DMS53 treated with DMSO at 0.1 percent for 48 hours (cell line): ENCODE measurements around the gene CBX5.
A peak's percentile ranks its signal among the peaks of the same experiment; 100 is the strongest.
"Not testable (repeated sequence)": the region's sequence is repeated elsewhere in the genome, so short reads cannot be mapped to it uniquely, and the experiment has no call there.

Source experiments
- DNase-seq: peaks from one replicate; lab custom pipeline; 2025; ENCODE audit not compliant: unreplicated experiment; lab: John Stamatoyannopoulos, UW

CBX5 gene

GRCh38 chr12:54201001-54201794, 78.7 kb downstream of the CBX5 start:
- DNase-seq = peak; percentile 53

GRCh38 chr12:54200412-54200811, 79.5 kb downstream of the CBX5 start:
- DNase-seq = no peak

GRCh38 chr12:54199917-54200316, 80.0 kb downstream of the CBX5 start:
- no peak for DNase-seq

GRCh38 chr12:54199034-54199433, 80.9 kb downstream of the CBX5 start:
- no peak for DNase-seq

GRCh38 chr12:54197431-54197909, 82.5 kb downstream of the CBX5 start:
- no peak for DNase-seq

GRCh38 chr12:54197010-54197409, 82.9 kb downstream of the CBX5 start:
- DNase-seq = no peak

- DNase-seq = no peak
These were observed 83.5 kb downstream of the CBX5 start for GRCh38 chr12:54196396-54196795.

- no peak for DNase-seq
These were observed 84.1 kb downstream of the CBX5 start for GRCh38 chr12:54195737-54196347.

- no peak for DNase-seq
These were observed 84.7 kb downstream of the CBX5 start for GRCh38 chr12:54195080-54195736.

- DNase-seq = not testable (repeated sequence)
These were observed 85.3 kb downstream of the CBX5 start for GRCh38 chr12:54194611-54195010.

GRCh38 chr12:54193434-54193833, 86.5 kb downstream of the CBX5 start:
- no peak for DNase-seq

- DNase-seq = peak; percentile 71
These were observed 88.3 kb downstream of the CBX5 start for GRCh38 chr12:54191550-54192022.

GRCh38 chr12:54191126-54191525, 88.8 kb downstream of the CBX5 start:
- DNase-seq = no peak

GRCh38 chr12:54189198-54189539, 90.8 kb downstream of the CBX5 start:
- no peak for DNase-seq

- no peak for DNase-seq
These were observed 92.8 kb downstream of the CBX5 start for GRCh38 chr12:54187075-54187474.

GRCh38 chr12:54185919-54186318, 94.0 kb downstream of the CBX5 start:
- DNase-seq = no peak

- not testable (repeated sequence) for DNase-seq
These were observed 94.6 kb downstream of the CBX5 start for GRCh38 chr12:54185297-54185696.

- DNase-seq = no peak
These were observed 95.7 kb downstream of the CBX5 start for GRCh38 chr12:54184024-54184805.

- no peak for DNase-seq
These were observed 96.9 kb downstream of the CBX5 start for GRCh38 chr12:54182981-54183380.

- no peak for DNase-seq
These were observed 97.8 kb downstream of the CBX5 start for GRCh38 chr12:54182086-54182485.
